ENCODE data around the gene CPED1.

Gene CPED1

GRCh38 chr7:121159553-121159952 is 171.0 kb downstream of the CPED1 start:
- Histone ChIP-seq H3K79me2 (no peaks in the 10 kb centered on the region), H3K27ac (no peak overlapping the region), H3K4me2 (ENCODE audit: low read length) (no peak overlapping the region), H3K9ac (no peak overlapping the region), H3K27me3 (ENCODE audit: control insufficient read depth, insufficient read depth, low read length) (no peaks in the 10 kb centered on the region), H3K36me3 (ENCODE audit: control insufficient read depth, insufficient read depth, low read length) (no peaks in the 10 kb centered on the region), H3K4me3 (ENCODE audit: low read depth, low read length) (no peak overlapping the region), H3K4me1 (no peaks in the 10 kb centered on the region), H3K9me3 (ENCODE audit: control insufficient read depth, low read length) (no peaks in the 10 kb centered on the region), H2AFZ (no peak overlapping the region)
- no peak for TF ChIP-seq CTCF (IDR thresholded peaks at IDR 0.05)

DNA sequence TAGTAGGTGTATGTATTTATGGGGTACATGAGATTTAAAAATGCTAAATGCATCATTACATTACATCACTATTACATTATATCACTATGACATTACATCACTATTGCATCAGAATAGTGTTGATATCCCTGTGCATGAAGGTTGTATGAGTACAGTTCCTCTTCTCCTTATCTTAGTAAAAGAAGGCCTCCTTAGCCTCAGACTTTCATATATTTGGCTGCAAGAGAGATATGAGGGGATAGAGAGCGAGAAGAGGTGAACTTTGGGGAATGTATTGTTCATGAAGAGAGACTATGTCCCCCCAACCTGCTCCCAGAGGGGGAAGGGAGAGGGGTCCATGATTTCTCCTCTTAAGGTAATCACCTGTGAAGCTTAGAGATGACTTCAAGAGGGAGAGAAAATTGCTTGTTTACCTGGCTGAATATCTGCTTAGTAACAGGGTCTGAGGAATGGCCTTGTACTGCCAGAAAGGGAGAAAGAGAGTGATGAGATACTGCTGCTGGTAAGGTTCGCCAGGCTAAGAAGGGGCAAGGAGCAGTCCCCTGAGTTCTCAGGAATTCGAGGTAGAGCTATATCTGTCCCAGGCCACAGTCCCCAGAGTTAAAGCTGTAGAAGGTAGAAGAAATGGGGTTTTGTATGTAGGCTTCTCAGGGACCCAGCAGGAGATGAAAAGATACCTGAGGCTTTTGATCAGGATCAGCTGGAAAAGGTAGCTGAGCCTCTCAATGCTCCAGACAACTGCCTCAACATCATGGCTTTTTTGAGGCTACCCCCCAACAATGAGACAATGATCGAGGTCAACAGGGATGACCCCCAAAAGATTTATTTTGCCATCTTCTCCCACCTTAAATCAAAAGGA is 171.9 kb downstream of the CPED1 start:
- H3K9ac ChIP-seq: no peak overlapping the region
- no peak for TF ChIP-seq CTCF (IDR thresholded peaks at IDR 0.05)
- H3K4me2 ChIP-seq (ENCODE audit: low read length): no peak overlapping the region
- no peak overlapping the region for H2AFZ ChIP-seq
- no peak overlapping the region for H3K4me3 ChIP-seq (ENCODE audit: low read depth, low read length)
- H3K27me3 ChIP-seq (ENCODE audit: control insufficient read depth, insufficient read depth, low read length): no peaks in the 10 kb centered on the region
- no peaks in the 10 kb centered on the region for H3K9me3 ChIP-seq (ENCODE audit: control insufficient read depth, low read length)
- H3K27ac ChIP-seq: no peak overlapping the region
- no peaks in the 10 kb centered on the region for H3K4me1 ChIP-seq
- no peaks in the 10 kb centered on the region for H3K36me3 ChIP-seq (ENCODE audit: control insufficient read depth, insufficient read depth, low read length)
- no peaks in the 10 kb centered on the region for H3K79me2 ChIP-seq

DNA sequence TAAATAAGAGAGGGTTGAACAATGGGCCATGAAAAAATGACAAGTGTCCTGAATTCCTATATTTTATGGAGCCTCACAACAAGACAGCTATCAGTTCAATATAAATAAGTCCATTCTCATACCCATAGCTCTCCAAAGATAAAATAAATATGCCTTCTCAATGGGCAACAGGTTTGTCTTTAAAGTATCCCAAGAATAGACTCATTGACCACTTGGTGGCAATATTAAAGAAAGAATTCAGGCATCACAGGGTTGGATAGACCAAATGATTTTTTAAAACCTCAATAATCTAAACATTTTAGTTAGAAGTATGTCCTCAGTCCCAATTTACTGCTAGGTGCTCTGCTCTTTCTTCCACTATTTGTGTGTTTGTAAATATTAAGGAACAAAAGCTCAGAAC is 175.2 kb downstream of the CPED1 start:
- no peaks in the 10 kb centered on the region for H3K9me3 ChIP-seq (ENCODE audit: control insufficient read depth, low read length)
- no peak overlapping the region for H3K4me3 ChIP-seq (ENCODE audit: low read depth, low read length)
- no peak overlapping the region for H3K27ac ChIP-seq
- no peaks in the 10 kb centered on the region for H3K27me3 ChIP-seq (ENCODE audit: control insufficient read depth, insufficient read depth, low read length)
- H3K79me2 ChIP-seq: no peaks in the 10 kb centered on the region
- no peak overlapping the region for H3K9ac ChIP-seq
- TF ChIP-seq CTCF (IDR thresholded peaks at IDR 0.05): no peak
- no peaks in the 10 kb centered on the region for H3K4me1 ChIP-seq
- H3K4me2 ChIP-seq (ENCODE audit: low read length): no peak overlapping the region
- H2AFZ ChIP-seq: no peak overlapping the region
- H3K36me3 ChIP-seq (ENCODE audit: control insufficient read depth, insufficient read depth, low read length): no peaks in the 10 kb centered on the region

DNA sequence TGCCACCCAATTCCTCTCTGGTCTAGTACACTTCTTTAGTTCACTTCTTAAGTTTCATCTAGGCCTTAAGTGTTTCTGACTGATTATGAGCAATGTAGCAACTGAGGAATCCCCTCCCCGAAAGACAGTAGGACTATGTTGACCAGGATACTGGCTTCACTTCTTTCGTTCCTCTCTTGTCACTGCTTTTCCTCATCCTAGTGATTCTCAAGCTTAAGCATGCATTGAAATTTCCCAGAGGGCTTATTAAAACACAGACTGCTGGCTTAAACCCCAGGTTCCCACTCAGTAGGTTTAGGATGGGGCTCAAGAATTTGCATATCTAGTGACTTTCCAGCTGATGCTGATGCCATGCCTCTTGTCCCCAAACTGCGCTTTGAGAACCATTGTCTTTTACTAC is 175.7 kb downstream of the CPED1 start:
- H3K79me2 ChIP-seq: no peaks in the 10 kb centered on the region
- H3K4me2 ChIP-seq (ENCODE audit: low read length): no peak overlapping the region
- no peak overlapping the region for H2AFZ ChIP-seq
- H3K9me3 ChIP-seq (ENCODE audit: control insufficient read depth, low read length): no peaks in the 10 kb centered on the region
- H3K4me1 ChIP-seq: no peaks in the 10 kb centered on the region
- H3K27ac ChIP-seq: no peak overlapping the region
- TF ChIP-seq CTCF (IDR thresholded peaks at IDR 0.05): no peak
- no peaks in the 10 kb centered on the region for H3K36me3 ChIP-seq (ENCODE audit: control insufficient read depth, insufficient read depth, low read length)
- H3K27me3 ChIP-seq (ENCODE audit: control insufficient read depth, insufficient read depth, low read length): no peaks in the 10 kb centered on the region
- H3K4me3 ChIP-seq (ENCODE audit: low read depth, low read length): no peak overlapping the region
- no peak overlapping the region for H3K9ac ChIP-seq

DNA sequence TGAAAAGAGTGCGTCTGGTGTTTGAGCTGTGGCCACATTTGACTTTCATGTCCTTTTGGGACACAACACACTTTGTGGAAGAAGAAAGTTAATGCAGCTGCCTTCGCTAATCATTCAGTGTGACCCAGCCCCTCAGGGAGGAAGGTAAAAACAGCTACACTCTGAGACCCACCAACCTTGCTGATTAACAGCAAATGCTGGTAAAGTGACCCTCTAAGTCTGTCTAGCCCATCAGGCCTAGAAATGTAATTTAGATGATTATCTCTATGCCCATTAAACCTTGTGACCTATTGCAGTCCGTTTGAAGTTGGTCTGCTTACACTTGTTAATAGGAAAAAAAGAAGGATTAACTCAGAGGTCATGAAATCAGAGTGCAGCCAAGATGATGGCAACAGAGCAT is 178.4 kb downstream of the CPED1 start:
- Histone ChIP-seq H3K27ac (no peak overlapping the region), H2AFZ (no peak overlapping the region), H3K27me3 (ENCODE audit: control insufficient read depth, insufficient read depth, low read length) (no peaks in the 10 kb centered on the region), H3K4me3 (ENCODE audit: low read depth, low read length) (no peak overlapping the region), H3K79me2 (no peaks in the 10 kb centered on the region), H3K36me3 (ENCODE audit: control insufficient read depth, insufficient read depth, low read length) (no peaks in the 10 kb centered on the region), H3K4me2 (ENCODE audit: low read length) (no peak overlapping the region), H3K4me1 (no peaks in the 10 kb centered on the region), H3K9ac (no peak overlapping the region), H3K9me3 (ENCODE audit: control insufficient read depth, low read length) (no peaks in the 10 kb centered on the region)
- no peak for TF ChIP-seq CTCF (IDR thresholded peaks at IDR 0.05)
